Measurements from ENCODE around the gene C3orf18. TPM values are rescaled to one million over a fixed set of nuclear protein-coding genes. Genes with fewer than 3 reads are reported as not detected.

C3orf18 gene
- total and polyA plus RNA-seq, 2 donors = 4.3 to 4.5 TPM

GRCh38 chr3:50610992-50611463 is 43.5 kb upstream of the C3orf18 start:
- no peak for DNase-seq (ENCODE audit: low read depth in 6 of 9, low spot score in 9 of 9)
- Histone ChIP-seq H3K4me1 (ENCODE audit: control insufficient read depth in 2 of 2, insufficient read depth in 2 of 2, low read length in 2 of 2) (peaks cover 11 to 76% of the 10 kb centered on the region in 2 donors), H3K36me3 (ENCODE audit: control insufficient read depth in 2 of 2, insufficient read depth in 2 of 2, low read length in 1 of 2) (peaks cover 0 to 34% of the 10 kb centered on the region in 2 donors), H3K27ac (ENCODE audit: low read depth in 1 of 2, low read length in 1 of 2) (peak overlapping the region; percentile 57 to 75), H3K9me3 (ENCODE audit: control insufficient read depth in 2 of 2, insufficient read depth in 1 of 2, low read length in 1 of 2) (no peaks in the 10 kb centered on the region), H3K4me3 (ENCODE audit: low read length in 2 of 2) (peak overlapping the region; percentile 63 to 77), H3K27me3 (ENCODE audit: control insufficient read depth in 2 of 2, insufficient read depth in 1 of 2, low read length in 1 of 2) (peaks cover 0 to 26% of the 10 kb centered on the region in 2 donors)
- WGBS = under 1% methylated on average over 10 of the region's 10 CpGs

DNA sequence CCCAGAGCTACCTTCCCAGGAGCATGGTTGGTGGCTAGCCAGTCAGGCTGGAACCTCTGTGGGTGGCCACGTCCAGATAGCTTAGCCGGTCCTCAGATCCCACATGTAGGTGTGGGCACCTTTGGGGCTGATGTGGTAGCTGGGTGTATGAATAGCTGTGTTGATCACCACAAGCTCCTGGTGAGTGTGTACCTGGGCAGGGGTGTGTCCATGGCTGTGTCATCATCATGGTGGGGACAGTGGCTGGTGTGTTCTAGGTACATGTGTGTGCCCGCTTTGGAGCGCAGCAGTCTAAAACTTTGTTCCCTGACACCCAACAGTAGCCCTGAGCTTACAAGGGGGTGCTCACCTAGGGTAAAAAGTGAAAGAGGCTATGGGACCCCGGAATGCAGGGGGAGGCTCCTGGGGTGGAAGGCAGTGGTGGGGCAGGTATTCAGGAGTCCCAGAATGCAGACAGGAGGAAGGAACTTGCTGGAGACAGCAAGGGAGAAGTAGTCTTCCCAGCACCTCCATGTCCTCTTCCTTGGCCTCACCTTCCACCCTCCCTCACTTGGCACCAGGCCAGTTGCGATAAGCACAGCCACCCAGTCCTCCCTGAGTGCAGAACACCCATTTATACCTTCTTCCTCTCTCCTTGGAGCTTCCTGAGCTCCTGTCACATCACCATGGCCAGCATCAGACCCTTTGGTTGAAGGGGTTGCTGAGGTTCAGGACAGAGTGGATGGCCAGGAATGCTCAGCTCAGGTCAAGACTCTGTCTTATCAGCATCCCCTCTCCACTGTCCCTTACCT is 42.8 kb upstream of the C3orf18 start:
- H3K36me3 ChIP-seq (ENCODE audit: control insufficient read depth in 2 of 2, insufficient read depth in 2 of 2, low read length in 1 of 2) = peaks cover 0 to 40% of the 10 kb centered on the region in 2 donors
- no peaks in the 10 kb centered on the region for H3K9me3 ChIP-seq (ENCODE audit: control insufficient read depth in 2 of 2, insufficient read depth in 1 of 2, low read length in 1 of 2)
- peak overlapping the region in 1 of 2 donors; percentile 75 for H3K27ac ChIP-seq (ENCODE audit: low read depth in 1 of 2, low read length in 1 of 2)
- DNase-seq (ENCODE audit: low read depth in 6 of 9, low spot score in 9 of 9) = no peak
- peaks cover 0 to 26% of the 10 kb centered on the region in 2 donors for H3K27me3 ChIP-seq (ENCODE audit: control insufficient read depth in 2 of 2, insufficient read depth in 1 of 2, low read length in 1 of 2)
- 63% methylated on average over 6 of the region's 6 CpGs for WGBS
- peak overlapping the region; percentile 63 to 77 for H3K4me3 ChIP-seq (ENCODE audit: low read length in 2 of 2)
- H3K4me1 ChIP-seq (ENCODE audit: control insufficient read depth in 2 of 2, insufficient read depth in 2 of 2, low read length in 2 of 2) = peaks cover 8 to 76% of the 10 kb centered on the region in 2 donors

- 67% methylated on average over 3 of the region's 3 CpGs for WGBS
- DNase-seq (ENCODE audit: low read depth in 6 of 9, low spot score in 9 of 9) = no peak
- Histone ChIP-seq H3K9me3 (ENCODE audit: control insufficient read depth in 2 of 2, insufficient read depth in 1 of 2, low read length in 1 of 2) (no peaks in the 10 kb centered on the region), H3K4me1 (ENCODE audit: control insufficient read depth in 2 of 2, insufficient read depth in 2 of 2, low read length in 2 of 2) (peaks cover 8 to 81% of the 10 kb centered on the region in 2 donors), H3K36me3 (ENCODE audit: control insufficient read depth in 2 of 2, insufficient read depth in 2 of 2, low read length in 1 of 2) (peaks cover 0 to 45% of the 10 kb centered on the region in 2 donors), H3K27ac (ENCODE audit: low read depth in 1 of 2, low read length in 1 of 2) (peak overlapping the region in 1 of 2 donors; percentile 43), H3K4me3 (ENCODE audit: low read length in 2 of 2) (peak overlapping the region in 1 of 2 donors; percentile 77), H3K27me3 (ENCODE audit: control insufficient read depth in 2 of 2, insufficient read depth in 1 of 2, low read length in 1 of 2) (peaks cover 0 to 26% of the 10 kb centered on the region in 2 donors)
Observed at GRCh38 chr3:50609763-50610085, 42.2 kb upstream of the C3orf18 start.

DNA sequence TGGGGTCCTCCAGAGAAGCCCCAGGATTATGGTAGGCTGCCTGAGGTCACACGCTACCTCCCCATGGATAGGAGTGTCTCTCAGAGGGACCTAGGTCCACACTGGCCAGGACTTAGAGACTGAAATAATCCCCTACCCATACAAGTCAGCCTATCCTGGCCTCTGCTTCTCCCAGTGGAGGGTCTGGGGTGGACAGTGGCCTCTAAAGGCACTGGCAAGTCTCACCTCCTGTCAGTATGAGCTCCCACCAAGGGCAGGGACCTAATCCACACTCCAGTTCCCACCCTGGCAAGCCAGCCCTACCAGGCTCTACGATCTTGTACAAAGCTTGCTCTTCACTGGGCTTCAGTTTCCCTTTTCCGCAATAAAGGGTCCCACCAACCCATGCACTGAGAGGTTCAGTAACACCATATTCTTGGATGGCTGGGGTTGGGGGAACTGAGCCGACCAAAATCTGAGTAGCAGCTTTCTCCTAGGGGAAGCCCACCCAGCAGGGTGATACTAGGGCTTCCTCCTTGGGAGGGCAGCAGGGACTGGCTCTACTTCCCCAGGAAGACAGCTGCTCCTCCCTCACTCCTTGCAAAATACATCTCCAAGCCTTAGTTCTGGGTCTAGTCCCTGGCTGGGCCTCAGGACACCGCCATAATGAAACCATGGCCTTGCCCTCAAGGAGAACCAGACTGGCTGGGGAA is 41.7 kb upstream of the C3orf18 start:
- H3K4me3 ChIP-seq (ENCODE audit: low read length in 2 of 2) = peak overlapping the region in 1 of 2 donors; percentile 77
- H3K36me3 ChIP-seq (ENCODE audit: control insufficient read depth in 2 of 2, insufficient read depth in 2 of 2, low read length in 1 of 2) = peaks cover 0 to 50% of the 10 kb centered on the region in 2 donors
- 66% methylated on average over 5 of the region's 5 CpGs for whole genome bisulfite sequencing
- H3K9me3 ChIP-seq (ENCODE audit: control insufficient read depth in 2 of 2, insufficient read depth in 1 of 2, low read length in 1 of 2) = no peaks in the 10 kb centered on the region
- H3K27me3 ChIP-seq (ENCODE audit: control insufficient read depth in 2 of 2, insufficient read depth in 1 of 2, low read length in 1 of 2) = peaks cover 0 to 26% of the 10 kb centered on the region in 2 donors
- peaks cover 8 to 86% of the 10 kb centered on the region in 2 donors for H3K4me1 ChIP-seq (ENCODE audit: control insufficient read depth in 2 of 2, insufficient read depth in 2 of 2, low read length in 2 of 2)
- H3K27ac ChIP-seq (ENCODE audit: low read depth in 1 of 2, low read length in 1 of 2) = peak overlapping the region in 1 of 2 donors; percentile 43
- no peak for DNase-seq (ENCODE audit: low read depth in 6 of 9, low spot score in 9 of 9)

- Histone ChIP-seq H3K36me3 (ENCODE audit: control insufficient read depth in 2 of 2, insufficient read depth in 2 of 2, low read length in 1 of 2) (peaks cover 0 to 52% of the 10 kb centered on the region in 2 donors), H3K27me3 (ENCODE audit: control insufficient read depth in 2 of 2, insufficient read depth in 1 of 2, low read length in 1 of 2) (peaks cover 0 to 26% of the 10 kb centered on the region in 2 donors), H3K27ac (ENCODE audit: low read depth in 1 of 2, low read length in 1 of 2) (peak overlapping the region in 1 of 2 donors; percentile 32), H3K9me3 (ENCODE audit: control insufficient read depth in 2 of 2, insufficient read depth in 1 of 2, low read length in 1 of 2) (no peaks in the 10 kb centered on the region), H3K4me3 (ENCODE audit: low read length in 2 of 2) (peak overlapping the region in 1 of 2 donors; percentile 77), H3K4me1 (ENCODE audit: control insufficient read depth in 2 of 2, insufficient read depth in 2 of 2, low read length in 2 of 2) (peaks cover 8 to 87% of the 10 kb centered on the region in 2 donors)
- 85% methylated on average over 7 of the region's 7 CpGs for WGBS
- DNase-seq (ENCODE audit: low read depth in 6 of 9, low spot score in 9 of 9) = no peak
Observed at GRCh38 chr3:50608278-50608677, 40.7 kb upstream of the C3orf18 start.

DNA sequence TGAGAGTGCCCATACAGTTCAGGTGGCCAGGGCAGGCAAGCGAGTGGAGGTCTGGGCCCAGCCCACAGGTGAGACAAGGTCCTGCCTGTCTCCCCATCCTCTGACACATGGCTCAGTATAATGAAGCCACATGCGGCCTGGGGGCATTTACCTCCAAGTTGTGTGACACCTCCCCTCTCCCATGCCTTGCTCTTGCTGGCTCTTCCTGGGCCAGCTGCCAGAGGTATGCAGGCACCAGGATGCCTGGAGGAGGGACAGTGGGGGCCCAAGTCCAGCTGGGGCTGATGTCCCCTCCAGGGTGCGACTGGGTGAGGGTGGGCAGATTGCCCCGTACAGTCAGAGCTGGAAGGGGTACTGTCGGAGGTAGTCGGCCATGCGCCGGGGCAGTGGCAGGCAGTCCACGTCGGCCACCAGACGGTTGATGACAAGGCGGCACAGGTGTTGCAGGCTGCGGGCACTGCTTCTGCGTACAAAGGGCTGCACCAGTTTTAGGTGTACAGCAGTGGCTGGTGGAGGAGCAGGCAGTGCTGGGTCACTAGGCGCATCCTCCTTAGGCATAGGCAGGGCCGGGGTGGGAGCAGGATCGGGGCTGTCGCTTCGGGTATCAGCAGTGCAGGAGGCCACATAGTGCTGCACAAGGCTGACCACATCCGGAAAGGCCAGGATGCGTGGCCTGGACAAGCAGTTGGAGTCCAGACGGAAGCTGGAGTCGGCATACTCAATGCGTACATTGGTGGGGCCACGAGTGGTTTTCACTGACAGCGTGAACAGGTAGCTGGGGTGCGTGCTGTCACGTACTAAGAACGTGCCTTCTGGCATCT is 39.9 kb upstream of the C3orf18 start:
- peaks cover 0 to 52% of the 10 kb centered on the region in 2 donors for H3K36me3 ChIP-seq (ENCODE audit: control insufficient read depth in 2 of 2, insufficient read depth in 2 of 2, low read length in 1 of 2)
- no peak for DNase-seq (ENCODE audit: low read depth in 6 of 9, low spot score in 9 of 9)
- H3K9me3 ChIP-seq (ENCODE audit: control insufficient read depth in 2 of 2, insufficient read depth in 1 of 2, low read length in 1 of 2) = no peaks in the 10 kb centered on the region
- peaks cover 8 to 87% of the 10 kb centered on the region in 2 donors for H3K4me1 ChIP-seq (ENCODE audit: control insufficient read depth in 2 of 2, insufficient read depth in 2 of 2, low read length in 2 of 2)
- peaks cover 0 to 19% of the 10 kb centered on the region in 2 donors for H3K27me3 ChIP-seq (ENCODE audit: control insufficient read depth in 2 of 2, insufficient read depth in 1 of 2, low read length in 1 of 2)
- 91% methylated on average over 29 of the region's 29 CpGs for WGBS
- H3K4me3 ChIP-seq (ENCODE audit: low read length in 2 of 2) = peak overlapping the region in 1 of 2 donors; percentile 77
- no peak overlapping the region for H3K27ac ChIP-seq (ENCODE audit: low read depth in 1 of 2, low read length in 1 of 2)

DNA sequence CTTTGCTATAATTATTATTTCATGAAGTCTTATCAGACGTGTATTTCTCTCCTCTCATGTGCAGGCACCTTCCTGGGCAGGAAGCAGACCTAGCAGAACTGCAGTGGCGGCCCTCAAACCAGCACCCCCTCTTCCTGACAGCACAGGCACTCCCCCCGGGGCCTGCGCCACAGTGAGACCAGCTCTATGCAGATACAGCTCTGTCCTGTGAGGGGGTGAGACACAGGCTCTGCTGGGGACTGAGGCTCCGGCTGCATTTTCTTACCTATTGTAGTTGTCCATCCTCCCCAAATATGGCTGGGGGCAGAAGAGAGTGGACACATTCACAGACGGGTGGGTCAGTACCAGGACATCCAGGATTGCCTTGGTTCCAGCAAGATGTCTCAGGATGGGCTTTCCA is 39.0 kb upstream of the C3orf18 start:
- H3K27me3 ChIP-seq (ENCODE audit: control insufficient read depth in 2 of 2, insufficient read depth in 1 of 2, low read length in 1 of 2) = peaks cover 0 to 10% of the 10 kb centered on the region in 2 donors
- no peak overlapping the region for H3K27ac ChIP-seq (ENCODE audit: low read depth in 1 of 2, low read length in 1 of 2)
- H3K36me3 ChIP-seq (ENCODE audit: control insufficient read depth in 2 of 2, insufficient read depth in 2 of 2, low read length in 1 of 2) = peaks cover 0 to 52% of the 10 kb centered on the region in 2 donors
- H3K4me3 ChIP-seq (ENCODE audit: low read length in 2 of 2) = peak overlapping the region in 1 of 2 donors; percentile 16
- DNase-seq (ENCODE audit: low read depth in 6 of 9, low spot score in 9 of 9) = no peak
- H3K4me1 ChIP-seq (ENCODE audit: control insufficient read depth in 2 of 2, insufficient read depth in 2 of 2, low read length in 2 of 2) = peaks cover 12 to 90% of the 10 kb centered on the region in 2 donors
- no peaks in the 10 kb centered on the region for H3K9me3 ChIP-seq (ENCODE audit: control insufficient read depth in 2 of 2, insufficient read depth in 1 of 2, low read length in 1 of 2)
- 30% methylated on average over 6 of the region's 6 CpGs for WGBS

DNA sequence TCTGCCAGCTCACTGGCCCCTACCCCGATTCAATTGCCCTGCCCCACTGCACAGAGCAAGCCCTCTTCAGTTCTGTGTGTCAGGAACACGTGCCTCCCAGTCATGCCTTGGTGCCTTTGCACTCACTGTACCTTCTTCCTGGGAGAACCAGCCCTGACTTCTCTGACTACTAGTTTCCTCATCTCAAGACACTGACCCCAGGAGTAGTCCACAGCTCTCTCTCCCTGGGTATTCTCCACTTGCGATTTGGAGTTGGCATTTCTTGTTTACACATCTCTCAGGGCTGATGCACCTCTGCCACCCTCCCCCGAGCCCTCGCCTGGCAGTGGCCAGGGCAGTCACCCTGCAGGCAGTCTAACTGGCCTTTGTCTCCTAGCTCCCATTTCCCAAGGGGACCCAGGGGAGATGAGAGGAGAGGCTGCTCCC is 38.4 kb upstream of the C3orf18 start:
- DNase-seq (ENCODE audit: low read depth in 6 of 9, low spot score in 9 of 9) = no peak
- 83% methylated on average over 5 of the region's 5 CpGs for WGBS
- Histone ChIP-seq H3K4me3 (ENCODE audit: low read length in 2 of 2) (peak overlapping the region in 1 of 2 donors; percentile 5), H3K27me3 (ENCODE audit: control insufficient read depth in 2 of 2, insufficient read depth in 1 of 2, low read length in 1 of 2) (peaks cover 0 to 5% of the 10 kb centered on the region in 2 donors), H3K27ac (ENCODE audit: low read depth in 1 of 2, low read length in 1 of 2) (no peak overlapping the region), H3K9me3 (ENCODE audit: control insufficient read depth in 2 of 2, insufficient read depth in 1 of 2, low read length in 1 of 2) (no peaks in the 10 kb centered on the region), H3K36me3 (ENCODE audit: control insufficient read depth in 2 of 2, insufficient read depth in 2 of 2, low read length in 1 of 2) (peaks cover 0 to 52% of the 10 kb centered on the region in 2 donors), H3K4me1 (ENCODE audit: control insufficient read depth in 2 of 2, insufficient read depth in 2 of 2, low read length in 2 of 2) (peaks cover 11 to 91% of the 10 kb centered on the region in 2 donors)

All from thymus (tissue), 11 donors.